CD4-positive, alpha-beta T cell treated with Interleukin-1 beta for 1 hour (primary cell): ENCODE measurements around the gene FAM131B.
"Not testable (repeated sequence)": the region's sequence is repeated elsewhere in the genome, so short reads cannot be mapped to it uniquely, and the experiment has no call there.

Experiments used
- DNase-seq, 2 donors: peaks; one replicate each; pipeline ENCODE4 v3.0.0-alpha.2; 2020 to 2022

The FAM131B gene

GRCh38 chr7:143362131-143363015 lies at the start of gene FAM131B:
Gene FAM131B, minus strand, starts transcription at chr7:143362713. Its CDS starts 110 bp downstream, at chr7:143362603.
- peak in 1 of 2 donors; percentile 48 for DNase-seq

- no peak for DNase-seq
Observed at GRCh38 chr7:143411976-143412708, 49.6 kb upstream of the FAM131B start.

DNA sequence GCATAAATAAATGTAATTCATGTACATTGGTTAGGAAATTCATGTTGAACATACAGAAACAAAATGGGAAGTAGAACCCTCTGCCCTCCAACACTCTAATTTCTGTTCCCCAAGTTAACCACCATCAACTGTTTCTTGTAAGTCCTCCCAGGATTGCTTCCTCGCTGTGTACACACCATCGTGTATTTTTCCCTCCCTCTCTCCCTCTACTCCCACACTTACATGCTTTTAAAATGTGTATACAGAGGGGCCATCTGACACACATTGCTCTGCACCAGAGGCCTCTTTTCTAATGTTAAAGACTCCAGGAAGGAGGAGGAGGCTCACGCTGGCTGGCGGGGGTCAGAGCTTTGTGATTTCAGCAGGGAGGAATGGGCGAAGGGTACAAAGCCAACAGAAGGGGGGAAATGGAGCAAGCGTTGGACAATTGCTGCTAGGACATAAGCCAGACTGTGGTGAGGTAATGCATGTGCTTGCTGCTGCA lies 48.0 kb upstream of the FAM131B start:
- DNase-seq: no peak

DNA sequence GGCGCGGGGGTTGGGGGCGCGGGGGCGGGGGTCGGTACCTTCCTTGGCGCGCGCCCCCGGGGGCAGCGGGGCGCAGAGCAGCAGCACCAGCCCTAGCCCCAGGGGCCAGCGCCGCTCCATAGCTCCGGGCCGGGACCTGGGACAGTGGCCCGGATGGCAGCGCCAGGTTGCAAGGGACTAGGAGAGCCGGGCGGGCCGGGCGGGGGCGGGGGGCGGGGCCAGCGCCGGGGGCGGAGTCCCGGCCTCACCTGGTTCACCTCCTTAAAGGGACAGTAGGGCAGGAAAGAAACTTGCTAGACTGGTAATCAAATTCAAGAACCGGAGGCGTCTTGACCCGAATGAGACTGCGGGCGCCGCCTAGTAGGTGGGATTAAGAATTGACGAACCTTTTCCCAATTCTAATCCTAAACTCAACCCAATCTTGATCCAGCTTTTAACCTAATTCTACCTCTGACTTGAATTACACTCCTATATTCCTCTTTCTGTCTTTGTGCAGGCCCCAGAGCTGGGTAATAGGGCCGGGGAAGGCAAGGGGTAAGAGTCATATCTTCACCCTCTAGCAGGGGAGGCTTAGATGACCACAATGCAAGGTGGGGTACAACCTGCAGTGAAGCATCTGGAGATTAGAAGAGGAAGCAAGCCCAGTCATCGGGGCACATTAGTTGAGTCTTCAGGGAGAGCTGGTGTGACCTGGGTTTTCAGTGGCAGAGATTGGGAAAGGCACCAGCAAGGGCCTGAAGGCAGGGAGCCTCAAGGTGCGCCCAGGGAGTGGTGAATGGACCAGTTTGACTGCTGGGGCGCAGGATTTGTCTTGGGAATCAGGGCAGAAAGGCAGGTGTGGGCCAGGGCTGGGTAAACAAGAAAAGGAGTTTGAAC lies 46.4 kb upstream of the FAM131B start, which contains the start of gene EPHA1:
Gene EPHA1 (minus strand): TSS at position 171 of the 876 bp plus-strand sequence. CDS start 51 bp downstream, at position 120.
- DNase-seq: peak; percentile 61 to 76

DNA sequence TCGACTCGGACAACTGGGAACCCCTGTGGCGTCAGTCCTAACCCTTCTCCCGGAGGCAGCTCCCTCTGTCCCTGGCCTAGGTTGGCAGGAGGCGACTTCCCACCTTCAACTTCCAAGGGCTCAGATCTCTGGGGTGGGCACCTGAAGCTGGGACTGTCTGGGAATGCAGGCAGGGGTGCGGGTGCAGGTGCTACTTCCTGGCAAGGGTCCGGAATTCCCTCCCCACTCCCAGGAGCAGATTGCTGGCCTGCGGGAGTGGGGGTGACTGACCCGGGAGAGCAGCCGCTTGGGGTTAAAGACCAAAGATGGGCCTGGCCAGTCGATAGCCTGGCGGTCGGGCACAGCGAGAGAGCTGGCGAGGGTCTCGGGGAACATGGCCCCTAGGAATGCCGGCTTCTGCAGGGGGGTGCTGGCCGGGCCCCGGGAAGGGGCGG lies 45.8 kb upstream of the FAM131B start:
- no peak for DNase-seq

GRCh38 chr7:143407287-143408251 lies 45.1 kb upstream of the FAM131B start:
- DNase-seq: peak; percentile 49 to 57

DNA sequence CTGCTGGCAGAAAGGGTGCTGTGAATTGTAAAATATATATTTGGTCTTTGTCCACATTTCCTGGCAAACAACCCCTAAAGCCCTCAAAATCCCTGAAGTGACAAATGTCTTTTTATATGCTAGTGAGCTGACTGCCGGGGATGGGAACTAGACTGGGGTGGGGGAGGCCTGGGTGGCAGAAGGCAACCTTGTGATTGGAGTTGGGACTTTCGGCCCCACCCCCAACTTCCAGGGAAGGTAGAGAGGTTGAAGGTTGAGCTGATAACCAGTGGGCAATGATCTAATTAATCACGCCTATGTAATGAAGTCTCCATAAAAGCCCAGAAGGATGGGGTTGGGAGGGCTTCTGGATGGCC lies 43.5 kb upstream of the FAM131B start:
- no peak for DNase-seq

DNA sequence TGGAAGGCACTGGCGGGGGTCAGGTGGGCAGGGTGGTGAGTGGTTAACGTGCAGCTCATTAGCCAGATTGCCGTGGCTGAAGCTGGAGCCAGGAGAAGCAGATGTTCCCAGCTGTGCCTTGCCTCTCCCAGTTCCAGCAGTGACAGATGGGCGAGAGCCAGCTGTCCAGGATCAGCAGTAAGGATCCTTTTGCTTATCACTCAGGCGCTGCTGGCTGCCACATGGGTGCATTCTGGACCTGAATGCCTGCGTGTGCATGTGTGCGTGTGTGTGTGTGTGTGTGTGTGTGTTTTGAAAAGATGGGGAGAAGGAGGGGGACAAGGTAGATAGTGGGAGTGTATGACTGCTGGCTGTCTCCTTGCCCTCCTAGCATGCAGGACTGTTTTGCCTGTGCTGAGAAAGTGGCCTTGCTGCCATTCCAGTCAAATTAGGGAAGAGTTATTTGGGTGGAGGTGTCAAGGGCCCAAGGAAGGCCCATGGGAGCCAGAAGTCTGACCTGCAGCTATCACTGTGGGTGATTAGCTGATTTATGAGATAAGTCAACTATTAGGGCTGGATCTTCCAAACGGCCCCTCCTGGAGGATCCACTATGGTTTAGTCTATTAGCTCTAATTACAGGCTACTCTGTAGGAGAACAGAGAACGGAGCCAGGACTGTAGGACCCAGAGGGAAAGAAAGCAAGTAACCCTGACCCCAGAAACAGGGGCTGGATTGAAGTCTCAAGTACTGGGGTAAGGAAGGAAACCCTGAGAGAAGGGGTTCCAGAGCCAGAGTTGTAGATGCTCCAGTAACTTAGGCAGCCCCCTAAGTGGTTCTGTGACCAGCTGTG lies 42.9 kb upstream of the FAM131B start:
- DNase-seq: no peak

GRCh38 chr7:143402233-143402632 lies 39.7 kb upstream of the FAM131B start:
- not testable (repeated sequence) for DNase-seq

DNA sequence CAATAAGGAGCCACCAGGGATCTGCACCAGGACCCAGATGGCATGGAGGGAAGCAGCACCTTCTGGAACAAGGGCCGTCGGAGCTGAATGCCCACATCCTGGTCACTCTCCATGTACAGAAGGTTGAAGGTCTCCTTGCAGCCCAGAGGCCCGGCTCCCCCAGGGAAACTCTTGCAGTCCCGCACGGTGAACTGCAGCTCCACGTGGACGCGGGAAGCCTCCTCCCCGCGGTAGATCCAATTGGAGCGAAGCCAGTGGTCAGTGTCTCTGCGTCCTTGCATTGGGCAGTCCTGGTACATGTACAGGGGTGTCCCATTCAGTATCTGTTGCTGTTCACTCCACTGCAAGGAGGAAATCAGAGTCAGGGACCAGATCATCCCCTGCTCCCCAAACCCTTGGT lies 38.8 kb upstream of the FAM131B start:
- no peak for DNase-seq

DNA sequence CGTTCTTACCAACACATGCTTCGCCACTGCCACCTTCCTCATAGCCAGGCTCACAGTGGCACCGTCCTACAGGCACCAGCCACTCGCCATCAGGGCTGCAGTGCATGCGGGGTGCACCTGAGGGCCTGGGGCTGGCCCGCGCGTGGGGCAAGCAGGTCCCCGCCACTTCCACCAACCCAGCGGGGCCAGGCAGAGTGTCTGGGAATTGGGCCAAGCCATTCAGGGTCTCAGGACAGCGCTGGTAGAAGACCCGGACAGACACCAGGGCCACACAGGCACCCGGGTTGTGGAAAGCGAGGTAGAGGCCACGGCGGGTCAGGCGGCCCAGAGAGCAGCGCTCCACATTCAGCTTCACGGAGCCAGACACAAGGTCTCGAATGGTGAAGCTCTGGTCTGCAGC lies 37.1 kb upstream of the FAM131B start:
- no peak for DNase-seq

DNA sequence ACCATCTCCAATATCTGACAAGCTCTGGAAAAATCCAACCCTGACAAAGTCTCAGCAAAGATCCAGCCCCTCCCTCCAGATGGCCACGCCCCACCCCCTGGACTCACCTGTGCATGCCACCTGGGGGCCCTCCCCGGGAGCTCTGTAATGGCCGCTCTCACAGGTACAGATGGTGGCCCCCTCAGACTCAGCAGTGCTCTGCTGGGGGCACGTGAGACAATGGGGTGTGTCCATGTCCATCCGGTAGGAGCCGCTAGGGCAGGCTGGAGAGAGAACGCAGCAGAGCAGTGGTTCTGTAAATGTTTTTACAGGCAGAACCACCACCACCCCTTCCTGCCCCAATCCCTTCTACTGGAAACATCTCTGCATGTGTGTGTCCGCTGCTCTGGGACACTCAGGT lies 36.6 kb upstream of the FAM131B start:
- DNase-seq: no peak

DNA sequence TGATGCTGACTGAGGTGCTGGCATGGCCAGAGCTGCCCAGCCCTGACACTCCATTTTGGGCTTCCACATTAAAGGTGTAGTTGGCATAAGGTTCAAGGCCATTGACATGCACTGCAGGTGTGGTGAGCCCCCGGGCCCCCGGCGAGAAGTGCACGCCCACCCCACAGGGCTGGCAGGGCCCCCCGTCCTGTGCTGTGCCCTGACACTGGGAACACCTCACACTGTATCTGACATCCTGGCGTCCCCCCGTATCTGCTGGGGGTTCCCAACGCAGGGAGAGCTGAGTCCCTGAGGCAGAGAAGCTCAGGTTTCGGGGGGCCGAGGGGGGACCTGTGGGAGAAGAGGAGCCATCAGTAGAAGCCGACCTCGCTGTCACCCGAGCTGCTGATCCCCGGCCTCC lies 36.1 kb upstream of the FAM131B start:
- no peak for DNase-seq

DNA sequence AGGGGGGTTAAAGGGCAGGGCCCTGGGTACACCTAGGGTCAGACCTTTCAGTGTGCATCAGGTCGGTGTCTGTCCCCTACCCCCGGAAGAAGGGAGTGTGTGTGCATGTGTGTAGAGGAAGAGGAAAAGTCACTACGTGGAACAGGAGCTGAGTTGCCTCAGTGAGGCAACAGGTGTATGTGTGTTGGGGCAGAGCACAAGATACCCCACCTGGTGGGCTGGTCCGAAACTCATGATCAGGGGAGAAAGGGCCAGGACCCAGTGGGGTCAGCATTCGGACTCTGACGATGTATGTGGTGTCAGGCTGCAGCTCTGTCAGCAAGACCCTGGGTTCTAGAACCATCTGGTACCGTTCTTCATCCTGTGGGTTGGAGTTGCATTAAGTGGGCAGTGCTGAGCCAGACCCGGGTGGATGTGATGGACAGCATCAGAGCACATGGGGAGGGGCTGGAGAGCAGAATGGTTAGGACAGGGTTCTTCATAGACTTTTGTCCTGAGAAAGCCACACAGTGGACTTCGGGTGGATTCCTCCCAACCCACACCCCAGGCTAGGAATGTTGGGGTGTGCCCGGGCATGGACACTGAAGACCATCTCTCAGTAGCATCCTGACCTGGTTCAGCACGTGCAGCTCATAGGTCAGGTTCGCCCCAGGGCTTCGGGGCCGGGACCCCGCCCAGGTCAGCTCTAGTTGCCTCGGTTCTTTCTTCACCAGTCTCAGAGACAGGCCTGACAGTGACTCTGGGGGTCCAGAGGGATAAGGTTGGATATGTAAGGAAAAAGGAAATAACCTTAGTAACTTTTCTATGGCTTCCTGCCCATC lies 35.4 kb upstream of the FAM131B start:
- no peak for DNase-seq

GRCh38 chr7:143396625-143397556 lies 34.4 kb upstream of the FAM131B start:
- DNase-seq: no peak

DNA sequence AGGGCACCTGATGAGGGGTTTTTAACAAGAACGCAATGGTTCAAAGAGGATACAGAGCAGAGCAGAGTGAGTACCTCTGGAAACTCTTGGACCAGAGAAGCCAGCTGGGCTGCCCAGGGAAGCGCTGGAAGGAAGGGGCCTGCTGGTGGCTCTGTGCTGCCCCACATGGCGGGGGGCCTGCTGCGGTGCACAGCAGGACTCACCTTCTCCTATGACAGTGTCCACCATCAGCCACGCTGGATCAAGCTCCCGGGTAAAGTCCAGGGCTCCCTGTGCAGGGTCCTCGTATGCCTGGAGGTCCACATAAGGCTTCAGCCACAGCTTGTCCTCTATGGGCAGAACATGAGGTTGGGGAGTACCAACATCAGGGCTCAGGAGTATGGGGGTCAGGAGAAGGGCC lies 33.7 kb upstream of the FAM131B start:
- DNase-seq: no peak

DNA sequence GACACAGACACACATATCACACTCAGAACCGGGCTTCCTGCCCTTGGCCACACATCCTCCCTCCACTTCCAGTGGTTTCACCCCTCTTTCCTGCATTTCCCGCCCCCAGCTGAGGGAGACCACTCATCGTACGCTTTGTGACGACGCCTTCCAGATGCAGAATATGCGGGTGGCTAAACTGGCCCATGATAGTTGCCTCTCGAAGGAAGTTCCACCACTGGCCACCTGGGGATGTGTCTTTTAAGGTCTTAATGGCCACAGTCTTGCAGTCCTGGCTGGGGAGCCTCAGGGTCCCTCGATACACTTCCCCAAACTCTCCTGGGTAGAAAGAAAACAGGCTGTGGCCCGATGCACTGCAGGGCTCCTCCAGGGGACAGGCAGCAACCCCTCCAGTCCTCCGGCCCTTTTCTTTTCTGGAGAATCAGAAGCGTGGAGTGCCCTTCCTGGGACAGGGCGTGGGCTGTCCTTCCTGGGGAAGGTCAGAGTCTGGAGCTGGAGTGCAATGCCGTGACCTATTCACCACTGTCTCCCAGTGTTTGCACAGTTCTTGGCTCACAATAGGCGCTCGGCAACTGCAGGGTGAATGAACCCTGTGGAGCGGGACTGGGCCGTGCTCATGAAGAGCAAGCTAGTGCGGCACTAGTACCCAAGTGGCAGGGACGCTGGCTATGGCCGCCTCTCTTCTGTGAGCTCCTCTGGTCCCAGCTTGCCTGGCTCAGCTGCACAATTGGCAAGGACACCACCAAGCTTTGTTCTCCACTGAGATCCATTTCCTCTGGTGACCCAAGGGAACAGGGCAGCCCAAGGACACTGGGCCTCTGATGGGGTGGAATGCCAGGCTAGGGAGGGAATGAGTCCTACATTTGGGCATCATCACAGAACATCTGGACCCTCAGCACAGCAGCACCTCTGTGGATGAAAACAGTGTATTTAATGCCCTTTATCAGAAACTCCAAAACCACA lies 33.0 kb upstream of the FAM131B start:
- no peak for DNase-seq
